GM21528 (cell line): ENCODE measurements around the gene HSPA1L.
"Not testable (repeated sequence)": the region's sequence is repeated elsewhere in the genome, so short reads cannot be mapped to it uniquely, and the experiment has no call there.

Source experiments
- ATAC-seq: cut with Tn5 transposase; IDR thresholded peaks from one replicate; pipeline ENCODE4 v1.9.1; 2021; ENCODE audit warnings: mild to moderate bottlenecking, moderate library complexity; ENCODE audit not compliant: unreplicated experiment, low FRiP score

The HSPA1L gene

GRCh38 chr6:31815025-31815838 lies at the start of gene HSPA1L, which contains the start of gene HSPA1A:
Gene HSPA1L, minus strand, starts transcription at chr6:31815283. Its CDS starts 3,311 bp downstream, at chr6:31811972.
Gene HSPA1A, plus strand, starts transcription at chr6:31815543. Its CDS starts 214 bp downstream, at chr6:31815757.
- ATAC-seq: no peak

- ATAC-seq: no peak
Measured at GRCh38 chr6:31864818-31865204, 49.7 kb upstream of the HSPA1L start.

GRCh38 chr6:31864123-31864562 lies 49.1 kb upstream of the HSPA1L start:
- ATAC-seq: not testable (repeated sequence)

- ATAC-seq: peak; percentile 86
Measured at GRCh38 chr6:31862344-31863235, 47.5 kb upstream of the HSPA1L start, which contains the start of gene NEU1. Gene NEU1, minus strand, starts transcription at chr6:31862821. Its CDS starts 45 bp downstream, at chr6:31862776.

- ATAC-seq: no peak
Measured at GRCh38 chr6:31861919-31862343, 46.8 kb upstream of the HSPA1L start.

GRCh38 chr6:31861150-31861549 lies 46.1 kb upstream of the HSPA1L start:
- no peak for ATAC-seq

GRCh38 chr6:31860349-31860748 lies 45.3 kb upstream of the HSPA1L start:
- ATAC-seq: no peak

- ATAC-seq: no peak
Measured at GRCh38 chr6:31859923-31860322, 44.8 kb upstream of the HSPA1L start.

GRCh38 chr6:31858707-31859106 lies 43.6 kb upstream of the HSPA1L start:
- ATAC-seq: no peak

GRCh38 chr6:31857774-31858173 lies 42.7 kb upstream of the HSPA1L start:
- not testable (repeated sequence) for ATAC-seq

- not testable (repeated sequence) for ATAC-seq
Measured at GRCh38 chr6:31851980-31852718, 37.1 kb upstream of the HSPA1L start.

- ATAC-seq: no peak
Measured at GRCh38 chr6:31851485-31851832, 36.4 kb upstream of the HSPA1L start.

GRCh38 chr6:31850765-31851484 lies 35.8 kb upstream of the HSPA1L start:
- ATAC-seq: no peak

GRCh38 chr6:31847276-31847978 lies 32.3 kb upstream of the HSPA1L start:
- ATAC-seq: no peak

- no peak for ATAC-seq
Measured at GRCh38 chr6:31844507-31844906, 29.4 kb upstream of the HSPA1L start.

GRCh38 chr6:31842053-31842452 lies 27.0 kb upstream of the HSPA1L start:
- ATAC-seq: no peak

GRCh38 chr6:31839779-31840126 lies 24.7 kb upstream of the HSPA1L start:
- not testable (repeated sequence) for ATAC-seq

- ATAC-seq: no peak
Measured at GRCh38 chr6:31838968-31839367, 23.9 kb upstream of the HSPA1L start.

GRCh38 chr6:31838114-31838553 lies 23.1 kb upstream of the HSPA1L start:
- not testable (repeated sequence) for ATAC-seq
